SK-N-MC (cell line): Measurements from ENCODE around the gene FKBP10.

Source experiments
- DNase-seq: peaks from one replicate; pipeline ENCODE4 v3.0.0-alpha.2; 2011; ENCODE audit warnings: low read depth, low spot score
- H3K27ac ChIP-seq: fragments of 200-600 bp; sonication (generic); 2 replicates; pipeline ENCODE4 v1.5.1; 2016; ENCODE audit warnings: mixed run types
- H3K36me3 ChIP-seq: fragments of 200-600 bp; sonication (generic); 2 replicates; pipeline ENCODE4 v1.6.1; 2017; ENCODE audit warnings: antibody characterized with exemption, low read length, mixed read lengths; ENCODE audit not compliant: insufficient read depth
- H3K4me3 ChIP-seq: fragments of 200-600 bp; sonication (generic); 2 replicates; pipeline ENCODE4 v1.5.1; 2016
- H3K9ac ChIP-seq: fragments of 200-600 bp; sonication (generic); 2 replicates; pipeline ENCODE4 v1.8.0; 2017; ENCODE audit warnings: mixed run types, mixed read lengths; ENCODE audit not compliant: insufficient read length
- H3K9me3 ChIP-seq: fragments of 200-600 bp; sonication (generic); 2 replicates; pipeline ENCODE4 v1.6.1; 2017; ENCODE audit warnings: low read depth, mild to moderate bottlenecking, antibody characterized with exemption, low read length, moderate library complexity, mixed read lengths
- EZH2 ChIP-seq: fragments of 200-600 bp; sonication (generic); IDR thresholded peaks from one replicate; pipeline ENCODE4 v1.6.1; 2017; ENCODE audit warnings: antibody characterized with exemption
- FOXP2 ChIP-seq: optimal IDR thresholded peaks from 2 replicates; pipeline ENCODE3; 2011; ENCODE audit warnings: mild to moderate bottlenecking, moderate library complexity; ENCODE audit not compliant: insufficient read depth; ENCODE audit errors: extremely low read length, control extremely low read depth
- POLR2AphosphoS5 ChIP-seq: IDR thresholded peaks from 2 replicates; pipeline ENCODE4 v1.6.1; 2012; ENCODE audit warnings: mild to moderate bottlenecking, low read depth, low read length, borderline replicate concordance

FKBP10 gene

GRCh38 chr17:41812381-41813151 is at the start of gene FKBP10:
FKBP10 (plus strand) TSS chr17:41813004; CDS start chr17:41813035, 31 bp downstream.
- peak within 1 kb of the TSS; percentile 80 for H3K9ac ChIP-seq
- H3K9me3 ChIP-seq, result no peaks in the 10 kb centered on the region
- no peaks in the 10 kb centered on the region for H3K36me3 ChIP-seq
- DNase-seq, result no peak
- H3K4me3 ChIP-seq, result peak within 1 kb of the TSS; percentile 95
- TF ChIP-seq FOXP2 (no peak), POLR2AphosphoS5 (no peak), EZH2 (no peak)
- no peak within 1 kb of the TSS for H3K27ac ChIP-seq

- peaks cover 51% of the 10 kb centered on the region; the same call in 1 of the 2 replicates for H3K36me3 ChIP-seq
- TF ChIP-seq EZH2, result no peak
- TF ChIP-seq FOXP2, result no peak
- TF ChIP-seq POLR2AphosphoS5, result no peak
Observed at GRCh38 chr17:41763327-41763726, 49.5 kb upstream of the FKBP10 start.

GRCh38 chr17:41766135-41766534 is 46.7 kb upstream of the FKBP10 start:
- DNase-seq, result no peak
- Histone ChIP-seq H3K27ac (no peak overlapping the region), H3K9me3 (no peaks in the 10 kb centered on the region), H3K9ac (no peak overlapping the region), H3K36me3 (peaks cover 54% of the 10 kb centered on the region; the same call in 1 of the 2 replicates), H3K4me3 (no peak overlapping the region)
- TF ChIP-seq FOXP2, result no peak
- TF ChIP-seq EZH2, result no peak
- TF ChIP-seq POLR2AphosphoS5, result no peak

More at GRCh38 chr17:41763327-41763726, 49.5 kb upstream of the FKBP10 start:
- H3K9me3 ChIP-seq, result no peaks in the 10 kb centered on the region
- H3K4me3 ChIP-seq, result no peak overlapping the region
- DNase-seq, result no peak
- no peak overlapping the region for H3K27ac ChIP-seq
- H3K9ac ChIP-seq, result no peak overlapping the region

GRCh38 chr17:41767324-41768042 is 45.3 kb upstream of the FKBP10 start:
- no peak for TF ChIP-seq FOXP2
- TF ChIP-seq POLR2AphosphoS5, result no peak
- no peak for TF ChIP-seq EZH2
- peaks cover 46% of the 10 kb centered on the region; the same call in 1 of the 2 replicates for H3K36me3 ChIP-seq
- H3K27ac ChIP-seq, result no peak overlapping the region
- no peak for DNase-seq
- H3K9ac ChIP-seq, result no peak overlapping the region
- H3K9me3 ChIP-seq, result no peaks in the 10 kb centered on the region
- H3K4me3 ChIP-seq, result no peak overlapping the region

- no peak for DNase-seq
- H3K4me3 ChIP-seq, result no peak overlapping the region
- TF ChIP-seq FOXP2 (no peak), POLR2AphosphoS5 (no peak), EZH2 (no peak)
- no peak overlapping the region for H3K27ac ChIP-seq
- peaks cover 34% of the 10 kb centered on the region; the same call in 1 of the 2 replicates for H3K36me3 ChIP-seq
- no peaks in the 10 kb centered on the region for H3K9me3 ChIP-seq
- no peak overlapping the region for H3K9ac ChIP-seq
Observed at GRCh38 chr17:41768682-41769288, 44.0 kb upstream of the FKBP10 start.

- Histone ChIP-seq H3K36me3 (peaks cover 34% of the 10 kb centered on the region; the same call in 1 of the 2 replicates), H3K27ac (no peak overlapping the region), H3K9me3 (no peaks in the 10 kb centered on the region), H3K9ac (no peak overlapping the region), H3K4me3 (no peak overlapping the region)
- TF ChIP-seq EZH2 (no peak), FOXP2 (no peak), POLR2AphosphoS5 (no peak)
- DNase-seq, result no peak
Observed at GRCh38 chr17:41769346-41769862, 43.4 kb upstream of the FKBP10 start.

- Histone ChIP-seq H3K9ac (no peak overlapping the region), H3K9me3 (no peaks in the 10 kb centered on the region), H3K36me3 (peaks cover 28% of the 10 kb centered on the region; the same call in 1 of the 2 replicates), H3K4me3 (no peak overlapping the region), H3K27ac (no peak overlapping the region)
- TF ChIP-seq EZH2, result no peak
- TF ChIP-seq FOXP2, result no peak
- no peak for TF ChIP-seq POLR2AphosphoS5
- no peak for DNase-seq
Observed at GRCh38 chr17:41769985-41770384, 42.8 kb upstream of the FKBP10 start.

GRCh38 chr17:41771389-41772206 is 41.2 kb upstream of the FKBP10 start:
- peaks cover 20% of the 10 kb centered on the region; the same call in 1 of the 2 replicates for H3K36me3 ChIP-seq
- no peak overlapping the region for H3K27ac ChIP-seq
- no peak overlapping the region for H3K4me3 ChIP-seq
- no peak for DNase-seq
- H3K9me3 ChIP-seq, result no peaks in the 10 kb centered on the region
- H3K9ac ChIP-seq, result no peak overlapping the region
- no peak for TF ChIP-seq EZH2
- TF ChIP-seq POLR2AphosphoS5, result no peak
- TF ChIP-seq FOXP2, result no peak
